ENCODE measurements around the gene IQCE.
"Not testable (repeated sequence)": the region's sequence is repeated elsewhere in the genome, so short reads cannot be mapped to it uniquely, and the experiment has no call there.

Gene IQCE

DNA sequence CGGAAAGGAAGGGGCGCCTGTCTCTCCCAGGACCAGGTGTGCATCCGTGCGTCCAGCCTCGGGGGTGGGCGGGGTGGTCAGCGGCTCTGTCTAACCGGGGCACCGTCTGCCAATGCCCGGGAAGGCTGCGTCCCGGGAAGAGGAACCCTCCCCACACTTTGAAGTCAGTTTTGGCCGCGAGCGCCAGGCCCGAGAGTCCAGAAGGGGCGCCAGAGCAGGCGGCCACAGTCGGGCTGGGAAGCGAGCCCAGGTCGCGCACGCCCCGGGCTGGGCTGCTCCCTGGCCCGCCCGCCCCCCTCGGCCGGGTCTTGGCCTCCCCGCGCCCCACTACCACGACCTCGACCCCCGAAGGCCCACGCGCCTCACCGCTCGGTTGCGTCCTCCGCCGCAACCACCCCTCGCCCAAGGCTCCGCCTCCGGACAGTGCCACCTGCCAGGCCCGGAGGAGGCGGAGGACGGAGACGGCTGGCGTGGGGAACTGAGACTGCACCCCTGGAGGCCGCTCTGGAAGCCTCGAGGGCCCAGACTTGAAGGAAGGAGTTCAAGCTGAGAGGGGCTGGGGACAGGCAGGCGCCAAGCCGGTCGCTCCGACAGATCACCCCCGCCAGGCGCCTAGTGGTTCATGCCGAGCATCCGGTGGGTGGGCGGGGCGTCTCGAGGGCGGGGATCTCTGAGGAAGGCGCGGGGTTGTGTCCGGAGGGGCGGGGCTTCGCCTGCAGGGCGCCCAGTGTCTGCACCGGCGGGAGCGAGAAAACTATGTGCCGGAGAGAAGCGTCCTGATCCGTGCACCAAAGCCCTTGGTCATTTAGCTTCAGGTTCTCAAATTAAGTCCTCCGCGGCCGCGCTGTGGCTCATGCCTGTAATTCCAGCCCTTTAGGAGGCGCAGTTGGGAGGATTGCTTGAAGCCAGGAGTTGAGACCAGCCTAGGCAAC is 3.4 kb upstream of the IQCE start, which contains the start of gene BRAT1:
Gene BRAT1, minus strand, starts transcription at position 404 of the 932 bp plus-strand sequence. CDS start 1,093 bp downstream, outside the sequence.
- DNase-seq (ENCODE audit: low read depth), result peak; percentile 95

DNA sequence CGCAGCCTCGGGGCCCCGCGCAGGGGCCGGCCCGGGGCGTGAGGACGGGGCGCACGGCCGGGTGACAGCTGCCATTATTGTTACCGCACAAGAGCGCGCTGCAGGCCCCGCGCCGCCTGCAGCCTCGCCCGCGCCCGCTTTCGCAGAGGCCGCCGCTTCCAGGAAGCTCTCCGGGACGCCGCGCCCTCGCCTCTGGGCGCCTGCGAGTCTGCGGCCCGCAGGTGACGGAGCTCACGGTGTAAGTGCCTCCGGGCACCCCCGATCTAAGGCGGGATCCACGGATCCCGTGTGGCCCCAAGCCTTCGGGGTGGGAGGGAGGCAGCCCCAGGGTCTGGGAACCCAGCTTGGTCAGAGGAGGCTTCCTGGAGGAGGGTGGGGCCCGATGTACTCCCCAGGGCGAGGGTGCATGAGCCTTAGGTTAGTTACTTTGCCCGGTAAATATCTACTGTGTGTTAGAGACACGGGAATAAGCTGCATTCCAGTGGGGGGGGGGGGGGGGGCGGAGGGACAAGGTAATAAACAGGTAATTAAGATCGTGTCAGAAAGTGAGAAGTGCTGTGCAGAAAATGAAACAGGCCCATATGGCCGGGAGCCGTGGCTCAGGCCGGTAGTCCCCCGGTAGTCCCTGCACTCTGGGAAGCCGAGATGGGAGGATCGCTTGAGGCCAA is 638 bp downstream of the IQCE start:
- no peak for DNase-seq (ENCODE audit: low read depth)

DNA sequence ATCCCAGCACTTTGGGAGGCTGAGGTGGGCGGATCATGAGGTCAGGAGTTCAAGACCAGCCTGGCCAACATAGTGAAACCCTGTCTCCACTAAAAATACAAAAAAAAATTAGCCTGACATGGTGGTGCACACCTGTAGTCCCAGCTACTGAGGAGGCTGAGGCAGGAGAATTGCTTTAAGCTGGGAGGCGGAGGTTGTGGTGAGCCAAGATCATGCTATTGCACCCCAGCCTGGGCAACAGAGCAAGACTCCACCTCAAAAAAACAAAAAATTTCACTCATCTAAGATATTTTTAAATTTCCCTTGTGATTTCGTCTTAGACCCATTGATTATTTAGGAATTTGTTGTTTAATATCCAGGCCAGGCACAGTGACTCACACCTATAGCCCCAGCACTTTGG is 5.2 kb downstream of the IQCE start:
- not testable (repeated sequence) for DNase-seq (ENCODE audit: low read depth)

DNA sequence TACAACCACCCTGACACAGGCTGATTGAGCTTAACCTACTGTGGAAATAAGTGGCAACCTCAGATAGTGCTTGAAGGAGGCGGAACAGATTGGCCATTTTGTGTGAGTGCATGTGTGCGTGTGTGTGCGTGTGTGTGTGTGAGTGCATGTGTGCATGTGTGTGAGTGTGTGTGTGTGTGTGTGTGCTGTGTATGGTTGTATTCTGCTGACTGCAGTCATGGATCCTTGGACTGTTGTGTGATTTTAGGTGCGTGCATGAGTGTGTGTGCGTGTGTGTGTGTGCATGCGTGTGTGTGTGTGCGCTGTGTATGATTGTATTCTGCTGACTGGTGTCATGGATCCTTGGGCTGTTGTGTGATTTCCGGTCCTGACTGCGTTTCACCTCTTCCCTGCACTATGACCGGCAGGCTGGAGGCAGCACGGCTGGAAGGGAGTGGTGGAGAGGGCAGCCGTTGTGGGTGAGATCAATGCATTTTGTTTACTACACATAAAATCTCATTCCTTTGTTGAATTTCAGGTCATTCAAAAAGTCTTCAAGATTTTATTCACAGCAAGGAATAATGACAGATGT is 6.3 kb downstream of the IQCE start:
- DNase-seq (ENCODE audit: low read depth), result no peak

DNA sequence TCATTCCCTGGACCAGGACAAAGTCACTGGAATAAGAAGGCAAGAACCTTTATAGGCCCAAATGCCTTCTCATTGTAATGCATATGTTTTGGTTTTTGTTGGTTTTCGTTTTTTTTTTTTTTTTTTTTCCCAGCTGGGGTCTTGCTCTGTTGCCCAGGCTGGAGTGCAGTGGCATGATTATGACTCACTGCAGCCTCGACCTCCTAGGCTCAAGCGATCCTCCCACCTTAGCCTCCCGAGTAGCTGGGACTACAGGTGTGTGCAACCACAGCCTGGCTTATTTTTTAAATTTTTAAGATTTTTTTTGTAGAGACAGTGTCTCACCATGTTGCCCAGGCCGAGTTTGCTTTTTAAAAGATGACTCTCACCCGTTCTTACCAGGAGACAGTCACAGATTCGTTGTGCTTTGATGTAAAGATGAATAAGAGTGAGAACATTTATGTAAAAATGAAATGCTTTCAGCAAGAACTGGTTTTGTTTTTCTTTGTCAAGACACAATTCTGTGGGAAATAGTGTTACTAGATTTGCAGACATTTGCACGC is 7.6 kb downstream of the IQCE start:
- no peak for DNase-seq (ENCODE audit: low read depth)

DNA sequence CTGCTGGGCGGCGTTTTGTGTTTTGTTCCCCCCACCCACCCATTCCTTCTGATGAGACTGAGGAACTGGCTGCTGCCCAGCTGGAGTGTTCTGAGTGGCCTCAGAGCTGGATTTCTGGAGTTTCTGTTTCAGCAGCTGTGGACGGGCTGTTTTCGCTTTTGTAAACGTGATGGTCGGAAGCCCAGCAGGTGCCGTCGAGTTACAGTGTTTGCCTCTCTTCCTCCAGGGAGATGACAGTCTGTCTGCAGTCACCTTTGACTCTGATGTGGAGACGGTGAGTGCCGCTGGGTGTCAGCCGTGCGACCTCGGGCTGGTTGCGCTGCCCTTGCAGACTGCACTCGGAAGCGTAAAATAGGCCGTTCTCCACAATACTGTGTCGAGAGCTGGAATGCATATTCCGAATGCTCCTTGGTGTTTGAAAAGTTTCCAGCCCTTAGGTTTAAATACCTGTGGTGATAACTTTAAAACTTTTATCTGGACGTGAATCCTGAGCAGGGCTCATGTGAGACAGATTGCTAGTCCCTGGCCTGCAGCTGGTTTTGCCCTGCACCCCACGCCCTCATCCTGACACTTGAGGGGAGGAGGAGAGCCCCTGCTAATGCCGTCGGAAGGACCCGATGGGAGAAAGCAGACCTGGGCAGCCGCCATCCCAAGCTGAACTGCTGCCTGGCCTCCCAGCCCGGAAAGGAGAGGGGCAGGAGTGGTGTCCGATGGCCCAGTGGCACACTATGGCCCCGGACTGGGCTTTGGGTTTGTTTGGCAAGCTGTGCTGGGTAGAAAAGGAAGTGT is 8.3 kb downstream of the IQCE start:
- no peak for DNase-seq (ENCODE audit: low read depth)

DNA sequence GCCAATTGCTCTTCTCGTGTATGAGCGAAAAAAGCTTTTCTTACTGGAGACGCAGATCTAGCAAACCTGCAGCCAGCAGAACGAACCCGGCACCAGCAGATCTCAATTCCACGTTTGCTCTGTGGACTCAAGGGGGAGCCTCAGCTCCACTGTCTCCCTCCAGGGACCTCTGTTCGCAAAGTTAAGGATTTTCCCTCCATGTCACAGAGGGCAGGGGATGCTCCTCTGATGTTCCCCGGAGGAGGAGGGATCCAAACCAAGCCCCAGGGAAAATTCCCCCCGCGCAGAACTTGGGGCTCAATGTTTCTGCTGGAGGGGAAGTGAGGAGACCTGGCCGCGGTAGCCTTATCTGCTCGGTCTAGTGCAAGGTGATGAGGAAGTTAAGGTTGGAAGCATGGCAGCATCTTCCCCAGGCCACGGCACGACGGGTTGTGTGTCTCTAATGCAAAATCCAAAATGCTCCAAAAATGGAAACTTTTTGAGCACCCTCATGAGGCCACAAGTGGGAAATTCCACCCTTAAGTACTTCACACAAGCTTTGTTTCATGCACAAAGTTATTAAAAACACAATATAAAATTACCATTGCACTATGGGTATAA is 9.0 kb downstream of the IQCE start:
- DNase-seq (ENCODE audit: low read depth), result no peak

DNA sequence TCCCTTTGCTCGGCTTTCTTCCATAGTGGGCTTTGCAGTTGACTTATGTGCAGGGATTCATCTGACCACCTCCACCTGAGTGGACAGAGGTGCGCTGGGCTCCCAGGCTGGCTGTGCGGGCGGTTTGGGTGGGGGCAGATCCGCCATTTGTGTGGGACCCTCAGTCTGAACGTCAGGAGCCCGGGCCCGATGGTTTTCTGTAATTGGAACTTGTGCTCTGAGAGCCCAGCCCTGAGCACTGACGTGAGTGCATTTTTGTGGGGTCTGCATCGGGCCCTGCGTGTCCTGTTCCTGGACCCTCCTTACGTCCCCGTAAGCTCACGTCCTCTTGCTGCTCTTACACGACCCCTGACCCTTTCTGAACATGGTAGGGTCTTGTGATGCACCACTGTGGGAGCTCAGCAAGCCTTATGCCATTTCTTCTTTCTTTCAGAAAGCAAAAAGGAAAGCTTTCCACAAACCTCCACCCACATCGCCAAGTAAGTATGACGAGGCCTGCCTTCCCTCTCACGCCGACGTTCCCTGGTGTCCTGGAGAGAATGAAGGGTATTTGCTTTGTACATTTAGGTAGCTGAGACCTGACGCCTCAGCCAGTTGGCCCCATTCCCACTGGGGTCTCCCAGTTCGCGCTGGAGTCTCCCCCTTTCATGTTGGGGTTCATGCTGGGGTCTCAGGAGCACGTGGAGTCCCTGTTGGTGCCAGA is 9.9 kb downstream of the IQCE start:
- no peak for DNase-seq (ENCODE audit: low read depth)

DNA sequence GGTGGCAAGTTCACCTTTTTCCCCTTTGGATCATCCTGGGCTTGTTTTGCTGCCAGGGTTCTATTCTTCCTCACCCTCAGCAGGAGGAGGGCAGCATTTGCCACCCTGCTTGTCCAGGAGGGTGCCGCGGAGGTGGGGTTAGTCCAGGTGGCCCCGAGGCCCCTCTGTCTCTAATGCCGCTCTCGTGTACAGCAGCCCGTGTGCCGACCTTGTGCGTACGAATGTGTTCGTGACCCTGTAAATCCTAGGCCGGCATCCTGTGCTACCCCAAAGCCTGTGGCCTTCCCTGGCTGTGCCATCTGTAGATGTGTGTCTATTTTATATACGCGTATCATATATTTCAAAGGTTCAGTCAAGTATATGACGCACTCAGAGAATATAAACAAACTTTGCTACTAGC is 10.6 kb downstream of the IQCE start:
- no peak for DNase-seq (ENCODE audit: low read depth)

DNA sequence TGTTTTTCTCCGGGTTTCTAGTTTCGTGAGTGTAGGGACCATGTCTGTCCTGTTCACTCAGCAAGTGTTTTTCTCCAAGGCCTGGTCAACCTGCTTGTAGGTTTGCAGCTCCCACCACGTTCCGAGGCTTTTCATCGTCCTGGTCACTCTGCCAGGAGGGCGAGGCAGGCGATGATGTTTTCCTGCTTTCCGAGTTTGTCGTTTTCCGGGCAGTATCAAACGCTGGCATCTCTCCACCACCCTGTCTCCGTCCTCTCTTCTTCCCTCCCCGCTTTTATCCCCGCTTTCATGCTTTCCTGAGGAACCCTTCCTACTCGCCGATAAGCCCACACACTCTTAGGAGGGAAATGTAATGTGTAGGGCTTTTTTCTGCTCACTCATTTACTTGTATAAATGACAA is 11.2 kb downstream of the IQCE start:
- DNase-seq (ENCODE audit: low read depth), result no peak

DNA sequence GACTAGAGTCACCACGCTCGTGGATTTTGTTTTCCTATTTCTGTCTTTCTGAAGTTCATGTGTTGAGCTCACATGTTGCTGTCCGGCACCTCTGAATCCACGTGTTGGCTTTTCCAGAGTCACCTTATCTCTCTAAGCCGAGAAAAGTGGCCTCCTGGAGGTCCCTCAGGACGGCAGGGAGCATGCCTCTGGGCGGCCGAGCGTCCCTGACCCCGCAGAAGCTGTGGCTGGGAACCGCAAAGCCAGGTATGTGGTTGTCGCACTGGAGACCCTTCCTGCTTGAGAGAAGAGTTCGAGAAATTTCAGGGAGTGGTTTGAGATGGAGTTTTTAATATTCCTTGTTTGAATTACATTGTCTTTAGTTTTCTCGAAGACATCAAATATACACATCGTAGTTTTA is 12.6 kb downstream of the IQCE start:
- no peak for DNase-seq (ENCODE audit: low read depth)

DNA sequence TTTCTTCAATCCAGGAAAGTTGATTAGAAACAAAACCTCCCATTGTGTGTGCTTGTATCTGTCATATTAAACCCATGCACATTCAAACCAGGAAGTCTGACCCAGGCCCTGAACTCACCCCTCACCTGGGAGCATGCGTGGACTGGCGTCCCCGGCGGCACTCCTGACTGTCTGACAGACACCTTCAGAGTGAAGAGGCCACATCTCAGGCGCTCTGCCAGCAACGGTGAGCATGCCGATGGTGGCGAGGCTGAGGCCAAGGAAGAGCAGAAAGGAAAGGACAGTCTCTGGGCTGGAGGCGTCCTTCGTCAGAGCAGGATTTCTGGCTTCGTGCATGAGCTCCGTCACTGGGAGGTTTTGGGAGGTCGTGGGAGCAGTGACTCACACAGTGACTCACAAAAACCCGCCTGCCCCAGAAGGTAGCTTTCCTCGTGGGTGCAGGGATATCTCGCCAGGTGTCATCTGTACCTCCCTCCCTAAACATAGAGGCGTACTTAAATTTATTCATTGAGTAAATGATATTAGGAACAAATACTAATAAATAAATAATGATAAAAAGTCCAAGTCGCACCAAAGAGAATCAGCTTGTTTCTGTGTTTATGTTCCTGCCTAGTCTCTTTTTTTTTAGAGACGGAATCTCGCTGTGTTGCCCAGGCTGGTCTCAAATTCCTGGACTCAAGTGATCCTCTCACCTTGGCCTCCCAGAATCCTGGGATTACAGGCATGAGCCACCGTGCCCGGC is 13.5 kb downstream of the IQCE start:
- no peak for DNase-seq (ENCODE audit: low read depth)

DNA sequence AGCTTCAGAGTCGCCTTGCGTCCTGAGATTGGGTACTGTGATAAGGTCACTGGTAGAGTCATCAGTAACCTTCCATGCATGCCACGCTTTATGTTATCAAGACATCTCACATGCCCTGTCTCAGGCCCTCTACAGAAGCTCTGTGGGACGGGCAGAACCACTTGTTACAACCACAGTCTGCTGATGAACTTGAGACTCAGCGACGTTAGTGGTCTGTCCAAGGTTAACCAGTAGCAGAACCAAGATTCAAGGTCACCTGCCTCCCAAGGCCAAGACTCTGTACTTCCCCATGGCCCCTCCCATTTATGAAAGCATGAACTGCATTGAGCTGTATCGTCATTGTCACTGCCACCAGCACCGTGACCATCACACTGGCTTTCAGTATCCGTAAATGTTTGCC is 15.0 kb downstream of the IQCE start:
- no peak for DNase-seq (ENCODE audit: low read depth)

DNA sequence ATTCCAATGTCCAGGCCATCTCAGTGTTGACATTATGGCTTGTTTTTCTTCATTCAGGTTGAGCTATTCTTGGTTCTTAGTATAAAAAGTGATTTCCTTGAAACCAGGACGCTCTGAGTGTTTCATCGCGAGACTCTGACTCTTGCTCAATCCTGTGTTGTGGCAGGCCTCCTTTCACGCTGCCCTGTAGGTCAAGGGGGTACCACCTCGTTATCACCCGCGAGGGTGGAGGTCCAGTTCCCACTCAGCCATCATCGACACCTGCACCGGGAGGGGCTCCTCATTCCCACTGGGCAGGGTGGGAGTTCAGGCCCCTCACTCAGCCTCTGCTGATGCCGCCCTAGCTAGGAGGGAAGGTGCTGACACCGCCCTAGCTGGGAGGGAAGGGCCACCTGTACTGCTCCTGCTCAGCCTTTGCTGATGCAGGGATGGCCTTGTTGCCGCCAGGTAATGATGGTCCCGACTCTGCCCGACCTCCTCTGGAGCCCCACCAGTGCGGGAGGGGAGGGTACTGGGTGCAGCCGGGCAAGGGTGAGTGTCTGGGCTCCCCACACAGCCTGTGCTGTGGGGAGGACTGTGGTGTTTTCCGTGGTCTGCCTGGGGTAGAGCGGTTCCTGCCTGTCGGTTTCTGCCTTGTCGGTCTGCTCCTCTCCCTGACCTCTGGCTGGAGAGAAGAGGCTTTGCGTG is 16.4 kb downstream of the IQCE start:
- DNase-seq (ENCODE audit: low read depth), result no peak

DNA sequence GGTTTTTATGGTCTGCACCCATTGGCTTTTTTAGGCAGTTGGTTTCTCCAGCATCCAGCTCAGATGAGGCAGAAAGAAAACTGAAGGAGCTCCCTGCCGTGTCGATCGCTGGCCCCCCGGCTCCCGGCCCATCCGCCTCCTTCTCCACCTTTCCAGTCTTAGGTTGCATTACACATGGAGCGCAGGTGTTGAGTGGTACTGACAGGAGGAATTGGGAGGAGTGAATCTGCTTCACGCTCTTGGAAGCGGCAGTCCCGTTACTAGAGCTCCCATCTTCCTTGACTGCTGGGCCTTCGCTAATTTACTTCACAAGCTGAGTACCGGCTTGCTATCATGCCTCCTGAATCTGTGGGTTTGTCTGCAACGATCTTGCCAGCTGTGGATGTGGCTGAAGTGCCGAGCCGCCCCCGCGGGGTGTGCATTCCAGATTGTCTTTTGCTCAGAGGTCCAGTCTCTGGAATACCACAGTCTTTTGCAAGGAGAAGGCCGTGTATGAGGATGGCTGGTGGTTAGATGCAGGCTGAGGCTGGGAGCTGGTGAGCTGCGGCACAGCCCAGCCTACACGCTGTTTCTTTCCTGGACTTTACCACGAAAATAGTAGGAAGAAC is 17.1 kb downstream of the IQCE start:
- DNase-seq (ENCODE audit: low read depth), result no peak

DNA sequence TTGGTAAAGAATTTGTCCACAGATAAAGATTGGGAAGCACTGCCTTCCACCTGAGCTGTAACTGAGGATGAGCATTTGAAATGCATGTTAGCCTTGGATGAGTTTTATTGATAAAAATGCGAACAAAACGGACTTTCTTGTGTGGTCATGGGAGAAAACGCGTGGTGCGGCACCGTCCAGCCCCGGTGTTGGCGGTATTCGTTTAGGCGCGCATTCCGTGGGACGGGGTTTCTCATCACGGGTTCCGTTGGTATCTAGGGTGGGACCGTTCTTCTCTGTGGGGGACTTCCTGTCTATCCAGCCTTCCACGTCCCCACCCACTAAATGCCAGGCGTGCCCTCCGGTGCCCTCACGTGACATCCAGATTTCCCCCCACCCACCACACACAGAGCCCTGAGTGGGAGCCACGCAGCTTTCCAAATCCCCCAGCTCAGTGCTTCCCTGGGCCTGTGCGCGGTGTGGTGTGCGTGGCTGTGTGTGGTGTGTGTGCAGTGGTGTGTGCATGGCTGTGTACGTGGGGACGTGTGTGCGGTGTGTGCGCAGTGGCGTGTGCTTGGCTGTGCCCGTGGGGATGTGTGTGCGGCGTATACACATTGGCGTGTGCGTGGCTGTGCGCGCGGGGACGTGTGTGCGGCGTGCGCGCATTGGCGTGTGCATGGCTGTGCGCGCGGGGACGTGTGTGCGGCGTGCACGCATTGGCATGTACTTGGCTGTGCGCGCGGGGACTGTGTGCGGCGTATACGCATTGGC is 18.1 kb downstream of the IQCE start:
- no peak for DNase-seq (ENCODE audit: low read depth)

DNA sequence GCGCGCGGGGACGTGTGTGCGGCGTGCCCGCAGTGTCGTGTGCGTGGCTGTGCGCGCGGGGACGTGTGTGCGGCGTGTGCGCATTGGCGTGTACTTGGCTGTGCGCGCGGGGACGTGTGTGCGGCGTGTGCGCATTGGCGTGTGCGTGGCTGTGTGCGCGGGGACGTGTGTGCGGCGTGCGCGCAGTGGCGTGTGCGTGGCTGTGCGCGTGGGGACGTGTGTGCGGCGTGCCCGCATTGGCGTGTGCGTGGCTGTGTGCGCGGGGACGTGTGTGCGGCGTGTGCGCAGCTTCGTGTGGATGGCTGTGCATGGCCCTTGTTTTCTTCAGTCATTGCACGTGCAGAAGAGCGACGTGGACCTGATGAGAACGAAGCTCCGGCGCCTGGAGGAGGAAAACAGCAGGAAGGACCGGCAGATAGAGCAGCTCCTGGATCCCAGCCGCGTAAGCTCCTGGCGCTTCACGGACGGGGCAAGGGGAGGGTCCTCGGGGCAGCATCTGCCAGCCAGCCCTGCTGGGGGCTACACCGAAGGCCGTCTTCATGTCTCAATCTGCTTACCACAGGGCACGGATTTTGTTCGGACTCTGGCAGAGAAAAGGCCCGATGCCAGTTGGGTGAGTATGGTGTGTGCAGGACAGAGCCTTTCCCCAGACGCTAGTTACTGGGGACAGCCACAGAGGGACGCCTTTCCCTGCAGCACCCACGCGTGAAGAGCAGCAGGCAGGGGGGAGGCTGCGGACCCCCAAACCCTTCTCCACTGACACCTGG is 19.3 kb downstream of the IQCE start:
- no peak for DNase-seq (ENCODE audit: low read depth)

DNA sequence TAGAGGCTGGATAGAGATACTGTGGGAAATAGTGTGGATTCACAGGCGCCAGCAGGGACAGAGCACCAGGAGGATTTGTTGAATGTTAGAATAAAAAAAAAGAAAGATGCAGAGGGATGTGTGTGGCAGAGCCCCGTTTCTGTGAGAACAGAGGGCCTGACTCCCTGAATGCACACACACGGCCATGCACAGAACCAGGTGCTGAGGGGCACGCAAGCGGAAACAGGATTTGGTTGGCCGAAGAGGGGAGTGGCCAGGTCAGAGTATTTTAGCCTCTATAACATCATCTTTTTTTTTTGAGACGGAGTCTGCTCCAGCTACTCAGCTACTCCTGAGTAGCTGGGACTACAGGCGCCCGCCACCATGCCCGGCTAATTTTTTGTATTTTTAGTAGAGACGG is 21.9 kb downstream of the IQCE start:
- no peak for DNase-seq (ENCODE audit: low read depth)
